HL-60 (cell line): ENCODE measurements around the gene SLC49A3.

Source experiments
- CTCF ChIP-seq: IDR thresholded peaks from one replicate; pipeline ENCODE4 v1.5.1; 2011; ENCODE audit warnings: low read length, control low read depth, inconsistent platforms; ENCODE audit not compliant: insufficient read depth
- GABPA ChIP-seq: IDR thresholded peaks from 2 replicates; pipeline ENCODE4 v1.6.1; 2012; ENCODE audit warnings: low read depth
- POLR2AphosphoS5 ChIP-seq: IDR thresholded peaks from 2 replicates; pipeline ENCODE4 v1.6.1; 2012; ENCODE audit warnings: low read depth
- REST ChIP-seq: IDR thresholded peaks from 2 replicates; pipeline ENCODE4 v1.6.1; 2012; ENCODE audit warnings: low read depth; ENCODE audit not compliant: insufficient replicate concordance
- SPI1 ChIP-seq: IDR thresholded peaks from 2 replicates; pipeline ENCODE4 v1.6.1; 2012; ENCODE audit warnings: low read depth, mild to moderate bottlenecking, borderline replicate concordance

GRCh38 chr4:735583-735982 is 46.6 kb upstream of the SLC49A3 start:
- TF ChIP-seq CTCF (no peak), REST (no peak), SPI1 (no peak), GABPA (no peak), POLR2AphosphoS5 (no peak)
